ENCODE results near the gene CDKN2D.

- TF ChIP-seq CTCF (IDR thresholded peaks at IDR 0.05; ENCODE audit: poor library complexity) (no peak), EZH2 (IDR thresholded peaks at IDR 0.05; ENCODE audit: borderline replicate concordance) (no peak), EZH2phosphoT487 (IDR thresholded peaks at IDR 0.05; ENCODE audit: low read depth, severe bottlenecking, unreplicated experiment) (no peak)
These were observed 24.4 kb upstream of the CDKN2D start for GRCh38 chr19:10593148-10593547.

All from hepatocyte (in vitro differentiated cells).